ENCODE results near the gene SLFN12. TPM values are rescaled to one million over a fixed set of nuclear protein-coding genes. Genes with fewer than 3 reads are reported as not detected.

The SLFN12 gene
- total RNA-seq, 1 donor from 2014 or later, result 7.2 TPM

- Histone ChIP-seq H2AFZ (replicated peaks) (no peak overlapping the region), H3K27ac (no peak overlapping the region), H3K79me2 (ENCODE audit: low read depth) (no peaks in the 10 kb centered on the region), H3K4me3 (peak overlapping the region; percentile 42), H3K27me3 (peaks cover 91% of the 10 kb centered on the region), H3K9ac (no peak overlapping the region), H3K4me2 (peak overlapping the region; percentile 76), H3K4me1 (no peaks in the 10 kb centered on the region), H3K9me3 (ENCODE audit: low read depth) (peaks cover 8% of the 10 kb centered on the region), H4K20me1 (ENCODE audit: low read depth) (no peaks in the 10 kb centered on the region), H3K36me3 (no peaks in the 10 kb centered on the region), H3F3A (ENCODE audit: low read depth) (no peaks in the 10 kb centered on the region)
- TF ChIP-seq CTCF (IDR thresholded peaks at IDR 0.05) (no peak), EZH2phosphoT487 (IDR thresholded peaks at IDR 0.05) (no peak), EZH2 (IDR thresholded peaks at IDR 0.05) (no peak)
- peaks cover 2% of the 10 kb centered on the region for H3K36me3 Mint-ChIP-seq
- H3K4me1 Mint-ChIP-seq, result peaks cover 9% of the 10 kb centered on the region
- H3K9me3 Mint-ChIP-seq, result peaks cover 15% of the 10 kb centered on the region
- H3K27me3 Mint-ChIP-seq (ENCODE audit: insufficient read depth, low read depth), result peaks cover 43% of the 10 kb centered on the region
- no peak overlapping the region for H3K27ac Mint-ChIP-seq
- H3K4me3 Mint-ChIP-seq, result peak overlapping the region; percentile 31
- no peak for DNase-seq (ENCODE audit: low spot score)
These were observed 57.4 kb downstream of the SLFN12 start for GRCh38 chr17:35374766-35375344.

- Mint-ChIP-seq H3K4me1 (peaks cover 9% of the 10 kb centered on the region), H3K9me3 (peaks cover 19% of the 10 kb centered on the region), H3K4me3 (peak overlapping the region; percentile 87), H3K36me3 (peaks cover 2% of the 10 kb centered on the region), H3K27me3 (ENCODE audit: insufficient read depth, low read depth) (peaks cover 46% of the 10 kb centered on the region), H3K27ac (no peak overlapping the region)
- Histone ChIP-seq H3K36me3 (no peaks in the 10 kb centered on the region), H2AFZ (replicated peaks) (peak overlapping the region; percentile 71), H3K27ac (no peak overlapping the region), H3K4me1 (no peaks in the 10 kb centered on the region), H4K20me1 (ENCODE audit: low read depth) (no peaks in the 10 kb centered on the region), H3K9me3 (ENCODE audit: low read depth) (peaks cover 8% of the 10 kb centered on the region), H3F3A (ENCODE audit: low read depth) (no peaks in the 10 kb centered on the region), H3K9ac (no peak overlapping the region), H3K27me3 (peaks cover 97% of the 10 kb centered on the region), H3K79me2 (ENCODE audit: low read depth) (no peaks in the 10 kb centered on the region), H3K4me2 (peak overlapping the region; percentile 76), H3K4me3 (peak overlapping the region; percentile 42)
- DNase-seq (ENCODE audit: low spot score), result peak; percentile 58
- no peak for TF ChIP-seq CTCF (IDR thresholded peaks at IDR 0.05)
- TF ChIP-seq EZH2 (IDR thresholded peaks at IDR 0.05), result peak; percentile 99
- TF ChIP-seq EZH2phosphoT487 (IDR thresholded peaks at IDR 0.05), result peak; percentile 91
These were observed 58.1 kb downstream of the SLFN12 start for GRCh38 chr17:35373984-35374765.

DNA sequence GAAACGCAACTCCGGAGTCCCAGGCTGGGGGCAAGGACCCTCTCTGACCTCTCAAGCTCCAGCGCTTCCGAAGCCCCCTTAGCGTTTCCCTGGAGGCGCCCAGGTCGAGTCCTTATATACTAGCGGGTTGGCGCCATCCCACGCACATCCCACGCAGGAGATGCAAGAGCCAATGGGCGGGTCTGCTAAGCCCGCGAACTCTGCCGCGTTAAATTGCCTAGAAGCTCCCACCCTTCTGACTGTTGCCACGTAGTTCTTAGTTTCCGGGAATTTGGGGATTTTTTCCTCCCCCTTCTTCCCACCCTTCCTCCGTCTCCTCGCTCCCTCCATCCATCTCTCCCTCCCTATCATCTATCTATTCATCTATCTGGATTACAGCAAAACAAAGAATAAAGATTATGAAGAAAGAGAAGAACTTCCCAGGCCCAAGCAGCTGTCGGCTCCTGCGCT lies 58.7 kb downstream of the SLFN12 start, which contains the start of gene SLFN11:
SLFN11 (minus strand) TSS at position 88 of the 450 bp plus-strand sequence. CDS start 9,814 bp downstream, outside the sequence.
- Histone ChIP-seq H3K9ac (no peak within 1 kb of the TSS), H3K27ac (no peak within 1 kb of the TSS), H3K9me3 (ENCODE audit: low read depth) (peaks cover 8% of the 10 kb centered on the region), H3K27me3 (peaks cover 94% of the 10 kb centered on the region), H3K36me3 (no peaks in the 10 kb centered on the region), H3K79me2 (ENCODE audit: low read depth) (no peaks in the 10 kb centered on the region), H3K4me1 (no peaks in the 10 kb centered on the region), H2AFZ (replicated peaks) (peak within 1 kb of the TSS; percentile 71), H3K4me3 (peak within 1 kb of the TSS; percentile 42), H4K20me1 (ENCODE audit: low read depth) (no peaks in the 10 kb centered on the region), H3K4me2 (peak within 1 kb of the TSS; percentile 76), H3F3A (ENCODE audit: low read depth) (no peaks in the 10 kb centered on the region)
- no peak within 1 kb of the TSS for H3K27ac Mint-ChIP-seq
- H3K36me3 Mint-ChIP-seq, result peaks cover 2% of the 10 kb centered on the region
- H3K4me1 Mint-ChIP-seq, result peaks cover 9% of the 10 kb centered on the region
- DNase-seq (ENCODE audit: low spot score), result peak; percentile 52
- H3K4me3 Mint-ChIP-seq, result peak within 1 kb of the TSS; percentile 87
- peaks cover 47% of the 10 kb centered on the region for H3K27me3 Mint-ChIP-seq (ENCODE audit: insufficient read depth, low read depth)
- peaks cover 19% of the 10 kb centered on the region for H3K9me3 Mint-ChIP-seq
- TF ChIP-seq EZH2 (IDR thresholded peaks at IDR 0.05), result no peak
- TF ChIP-seq CTCF (IDR thresholded peaks at IDR 0.05), result no peak
- no peak for TF ChIP-seq EZH2phosphoT487 (IDR thresholded peaks at IDR 0.05)
